Occipital lobe (tissue), 2 donors: Measurements from ENCODE around the gene GRID2. TPM values are rescaled to one million over a fixed set of nuclear protein-coding genes. Genes with fewer than 3 reads are reported as not detected.

Experiments used
- DNase-seq: peaks from one replicate; lab custom pipeline; 2025; lab: John Stamatoyannopoulos, UW
- total RNA-seq: library from RNA; depleted of rRNA; stranded (reverse); fragments of >200 nt; gene quantifications from one replicate; pipeline ENCODE4 v1.2.3, GENCODE V29; 2014

The GRID2 gene
- total RNA-seq, 1 donor from 2014 or later, result 21.8 TPM

GRCh38 chr4:93396272-93396671 lies 1092.5 kb downstream of the GRID2 start:
- no peak for DNase-seq

GRCh38 chr4:93403571-93403970 lies 1099.8 kb downstream of the GRID2 start:
- no peak for DNase-seq

- no peak for DNase-seq
Observed at GRCh38 chr4:93407493-93408275, 1103.9 kb downstream of the GRID2 start.

- DNase-seq, result no peak
Observed at GRCh38 chr4:93409035-93409434, 1105.3 kb downstream of the GRID2 start.

GRCh38 chr4:93414041-93414550 lies 1110.3 kb downstream of the GRID2 start:
- no peak for DNase-seq

- no peak for DNase-seq
Observed at GRCh38 chr4:93416344-93417128, 1112.8 kb downstream of the GRID2 start.

GRCh38 chr4:93431371-93431770 lies 1127.6 kb downstream of the GRID2 start:
- DNase-seq, result no peak

GRCh38 chr4:93433840-93434239 lies 1130.1 kb downstream of the GRID2 start:
- no peak for DNase-seq

GRCh38 chr4:93436000-93436626 lies 1132.3 kb downstream of the GRID2 start:
- DNase-seq, result no peak

GRCh38 chr4:93437991-93438390 lies 1134.2 kb downstream of the GRID2 start:
- DNase-seq, result no peak

GRCh38 chr4:93444860-93445259 lies 1141.1 kb downstream of the GRID2 start:
- no peak for DNase-seq

GRCh38 chr4:93446038-93446437 lies 1142.3 kb downstream of the GRID2 start:
- no peak for DNase-seq

- no peak for DNase-seq
Observed at GRCh38 chr4:93448691-93449293, 1145.0 kb downstream of the GRID2 start.

- DNase-seq, result no peak
Observed at GRCh38 chr4:93451954-93452353, 1148.2 kb downstream of the GRID2 start.

GRCh38 chr4:93461541-93461940 lies 1157.8 kb downstream of the GRID2 start:
- no peak for DNase-seq

GRCh38 chr4:93466446-93466845 lies 1162.7 kb downstream of the GRID2 start:
- DNase-seq, result no peak

- no peak for DNase-seq
Observed at GRCh38 chr4:93467484-93468155, 1163.9 kb downstream of the GRID2 start.

GRCh38 chr4:93469560-93469959 lies 1165.8 kb downstream of the GRID2 start:
- no peak for DNase-seq

GRCh38 chr4:93475730-93476129 lies 1172.0 kb downstream of the GRID2 start:
- DNase-seq, result no peak

- DNase-seq, result no peak
Observed at GRCh38 chr4:93478805-93479204, 1175.0 kb downstream of the GRID2 start.

GRCh38 chr4:93480452-93480851 lies 1176.7 kb downstream of the GRID2 start:
- no peak for DNase-seq
